Adrenal gland (tissue), 12 donors: ENCODE results near the gene WNT7B. TPM values are rescaled to one million over a fixed set of nuclear protein-coding genes. Genes with fewer than 3 reads are reported as not detected.

Source experiments
- DNase-seq, 7 donors: peaks; one replicate each; pipeline ENCODE4 v3.0.0-alpha.2; 2019 to 2020
- H3K27ac ChIP-seq, 5 donors: fragments of 200-600 bp; sonication (generic) in 4 of 5; 1 replicate in 3 of 5; 2 replicates in 2 of 5; pipeline versions ENCODE4 v1.5.1 to v1.8.0; 2016 to 2020; ENCODE audit warnings: mild to moderate bottlenecking in 1 of 5
- H3K27me3 ChIP-seq: fragments of 200-600 bp; 2 replicates; pipeline ENCODE4 v1.8.0; 2021
- H3K36me3 ChIP-seq, 2 donors: fragments of 200-600 bp; replicated peaks in 1 of 2; 1 replicate in 1 of 2; 2 replicates in 1 of 2; pipeline versions ENCODE4 v1.5.1 to v1.8.0; 2018 to 2022
- H3K4me1 ChIP-seq, 2 donors: fragments of 200-600 bp; replicated peaks in 1 of 2; 1 replicate in 1 of 2; 2 replicates in 1 of 2; pipeline versions ENCODE4 v1.5.1 to v1.8.0; 2018 to 2021
- H3K4me3 ChIP-seq, 4 donors: fragments of 200-600 bp; sonication (generic) in 3 of 4; one replicate each; pipeline ENCODE4 v1.5.1; 2016 to 2018
- H3K9me3 ChIP-seq, 3 donors: fragments of 200-600 bp; sonication (generic) in 1 of 3; replicated peaks in 1 of 3; 1 replicate in 2 of 3; 2 replicates in 1 of 3; pipeline versions ENCODE4 v1.5.1 to v1.8.0; 2016 to 2021
- CTCF ChIP-seq, 6 experiments: fragments of 450-650 bp in 4 of 6; fragments of 200-600 bp in 2 of 6; sonication (generic) in 1 of 6; IDR thresholded peaks; 1 replicate in 5 of 6; 2 replicates in 1 of 6; pipeline versions ENCODE4 v1.5.1 to v1.8.0; 2016 to 2021; ENCODE audit warnings: antibody characterized with exemption in 6 of 6, mild to moderate bottlenecking in 2 of 6, moderate library complexity in 1 of 6
- POLR2A ChIP-seq, 2 donors: fragments of 450-650 bp; IDR thresholded peaks; one replicate each; pipeline ENCODE4 v1.6.1; 2017; ENCODE audit warnings: antibody characterized with exemption in 2 of 2, mild to moderate bottlenecking in 2 of 2, moderate library complexity in 1 of 2
- WGBS, 4 donors: extraction: QIAGEN DNeasy Blood & Tissue Kit in 2 of 4; methylation state at CpG; one replicate each; pipeline versions ENCODE4 v1.1.5 to v1.1.7; 2013 to 2017; 5-methylcytosine and 5-hydroxymethylcytosine counted together
- intact Hi-C, 2 donors: fragments of 100-400 bp; cut with DNase I; formaldehyde crosslinking; loops; one replicate each; pipeline versions ENCODE4 v1.14.1 to v1.15.0; 2022 to 2023
- polyA plus RNA-seq, 3 donors: library from polyadenylated mRNA; stranded (reverse); fragments of 200-250 nt in 2 of 3; fragments of 350-450 nt in 1 of 3; fragmentation: Illumina TruSeq in 1 of 3; extraction: RNeasy Lipid Tissue Mini Kit (QIAGEN cat#74804) in 1 of 3; gene quantifications; one replicate each; pipeline ENCODE4 v1.2.3, GENCODE V29; 2013 to 2014
- total RNA-seq, 9 donors: library from RNA; depleted of rRNA in 4 of 9; stranded (reverse); fragments of >200 nt in 4 of 9; fragments of 120-200 nt in 1 of 9; fragmentation: NEBNext Ultra II Directional in 1 of 9; extraction: Animal tissue kit (Norgen Biotek cat#: 25700) in 1 of 9; gene quantifications; one replicate each; pipeline versions ENCODE4 v1.1.0 to v1.2.4, GENCODE V29; 2013 to 2023
- donor health status: healthy with polysubstance abuse.
- donor health status: Bipolar disorder and iron deficiency.
- donor health status: DM: yes; HTN: yes; CAD: no.
- donor health status: DM: no; HTN: no; CAD: no.
- donor health status: DM: no; HTN: no; CAD: no.
- donor health status: DM: yes; HTN: yes; CAD: no.

Gene WNT7B
- total and polyA plus RNA-seq, 12 donors = 0.07 to 0.24 (median 0.15) TPM; not detected in 8

GRCh38 chr22:45995405-45996101 lies 18.6 kb upstream of the WNT7B start:
- intact Hi-C loops = loop anchor here in 1 of 2 donors (10.0 kb wide), 1 partner anchor 319 kb away; no protein-coding TSS in a partner anchor
- peak in 1 of 7 donors; percentile 32 for DNase-seq
- TF ChIP-seq CTCF (IDR thresholded peaks at IDR 0.05) (no peak), POLR2A (IDR thresholded peaks at IDR 0.05) (no peak)

GRCh38 chr22:45994491-45995404 lies 17.8 kb upstream of the WNT7B start:
- Histone ChIP-seq H3K4me3 (no peak overlapping the region), H3K27ac (no peak overlapping the region), H3K4me1 (peaks cover 36 to 49% of the 10 kb centered on the region in 2 donors), H3K36me3 (no peaks in the 10 kb centered on the region), H3K27me3 (no peaks in the 10 kb centered on the region), H3K9me3 (no peaks in the 10 kb centered on the region)
- peak; percentile 84 to 94 (median 88) for DNase-seq
- TF ChIP-seq CTCF (IDR thresholded peaks at IDR 0.05) (peak; percentile 96 to 99 (median 98)), POLR2A (IDR thresholded peaks at IDR 0.05) (no peak)
- intact Hi-C loops = loop anchor here (5.0 to 10.0 kb wide), 2 partner anchors 318 to 320 kb away; no protein-coding TSS in a partner anchor
- 35 to 80% (median 37%) methylated on average over 3 to 27 of the region's 27 CpGs for WGBS, 4 donors

More at GRCh38 chr22:45995405-45996101, 18.6 kb upstream of the WNT7B start:
- Histone ChIP-seq H3K27ac (peak overlapping the region in 4 of 5 donors; percentile 81 to 94 (median 84)), H3K9me3 (no peaks in the 10 kb centered on the region), H3K4me1 (peaks cover 36 to 49% of the 10 kb centered on the region in 2 donors), H3K36me3 (no peaks in the 10 kb centered on the region), H3K4me3 (no peak overlapping the region), H3K27me3 (no peaks in the 10 kb centered on the region)
- WGBS, 4 donors = 81 to 91% (median 88%) methylated on average over 12 to 27 of the region's 27 CpGs

GRCh38 chr22:45993841-45994240 lies 16.9 kb upstream of the WNT7B start:
- no peak overlapping the region for H3K27ac ChIP-seq
- no peaks in the 10 kb centered on the region for H3K27me3 ChIP-seq
- H3K9me3 ChIP-seq = no peaks in the 10 kb centered on the region
- no peak for DNase-seq
- H3K36me3 ChIP-seq = no peaks in the 10 kb centered on the region
- intact Hi-C loops = loop anchor here (5.0 to 10.0 kb wide), 2 partner anchors 318 to 321 kb away; no protein-coding TSS in a partner anchor
- H3K4me1 ChIP-seq = peaks cover 29 to 45% of the 10 kb centered on the region in 2 donors
- WGBS, 4 donors = 63 to 71% (median 65%) methylated on average over 2 of the region's 2 CpGs
- H3K4me3 ChIP-seq = no peak overlapping the region
- TF ChIP-seq POLR2A (IDR thresholded peaks at IDR 0.05) (no peak), CTCF (IDR thresholded peaks at IDR 0.05) (no peak)
